GM23338 (cell line): Measurements from ENCODE around the gene NBAS. TPM values are rescaled to one million over a fixed set of nuclear protein-coding genes. Genes with fewer than 3 reads are reported as not detected.

Experiments
- ATAC-seq: fragments of 200-7000 bp; cut with Tn5 transposase; 3 replicates; pipeline ENCODE4 v1.9.1; 2020
- DNase-seq: peaks from one replicate; pipeline ENCODE4 v3.0.0-alpha.2; 2015; ENCODE audit warnings: low spot score
- H2AFZ ChIP-seq: fragments of 200-600 bp; sonication (generic); 2 replicates; pipeline ENCODE4 v1.8.0; 2016; ENCODE audit warnings: antibody characterized with exemption, mild to moderate bottlenecking, moderate library complexity
- H3F3A ChIP-seq: fragments of 200-600 bp; sonication (generic); replicated peaks from 2 replicates; pipeline ENCODE4 v1.8.0; 2017; ENCODE audit warnings: antibody characterized with exemption, mixed run types, low read depth
- H3K27ac ChIP-seq: fragments of 200-600 bp; sonication (generic); 2 replicates; pipeline ENCODE4 v1.6.1; 2016; ENCODE audit warnings: low read depth
- H3K27me3 ChIP-seq: fragments of 200-600 bp; sonication (generic); 2 replicates; pipeline ENCODE4 v1.8.0; 2016; ENCODE audit warnings: mild to moderate bottlenecking, mixed run types, moderate library complexity; ENCODE audit not compliant: insufficient read depth
- H3K36me3 ChIP-seq: fragments of 200-600 bp; sonication (generic); 2 replicates; pipeline ENCODE4 v1.8.0; 2016; ENCODE audit warnings: mild to moderate bottlenecking; ENCODE audit not compliant: insufficient read depth
- H3K4me1 ChIP-seq: fragments of 200-600 bp; sonication (generic); 2 replicates; pipeline ENCODE4 v1.8.0; 2016; ENCODE audit warnings: mild to moderate bottlenecking, moderate library complexity; ENCODE audit not compliant: insufficient read depth
- H3K4me2 ChIP-seq: fragments of 200-600 bp; sonication (generic); 2 replicates; pipeline ENCODE4 v1.7.1; 2017; ENCODE audit warnings: mixed run types
- H3K4me3 ChIP-seq: fragments of 200-600 bp; sonication (generic); 2 replicates; pipeline ENCODE4 v1.6.1; 2016; ENCODE audit warnings: mixed run types
- H3K79me2 ChIP-seq: fragments of 200-600 bp; sonication (generic); replicated peaks from 2 replicates; pipeline ENCODE4 v1.8.0; 2017; ENCODE audit warnings: mild to moderate bottlenecking; ENCODE audit not compliant: insufficient read depth
- H3K9me2 ChIP-seq: fragments of 200-600 bp; sonication (generic); 2 replicates; pipeline ENCODE4 v1.8.0; 2017; ENCODE audit not compliant: insufficient read depth
- H4K20me1 ChIP-seq: fragments of 200-600 bp; sonication (generic); replicated peaks from 2 replicates; pipeline ENCODE4 v1.8.0; 2017; ENCODE audit warnings: mild to moderate bottlenecking; ENCODE audit not compliant: insufficient read depth
- H3K27ac Mint-ChIP-seq: 2 replicates; pipeline ENCODE4 v1.8.0; 2020; ENCODE audit warnings: inconsistent platforms, mild to moderate bottlenecking, moderate library complexity, mixed read lengths
- H3K27me3 Mint-ChIP-seq: 3 replicates; pipeline ENCODE4 v1.8.0; 2022; ENCODE audit warnings: low read depth, mild to moderate bottlenecking, moderate library complexity, mixed read lengths, inconsistent platforms; ENCODE audit not compliant: insufficient read depth, poor library complexity
- H3K36me3 Mint-ChIP-seq: 3 replicates; pipeline ENCODE4 v1.8.0; 2021; ENCODE audit warnings: low read depth, mild to moderate bottlenecking, inconsistent platforms, moderate library complexity, mixed read lengths
- H3K4me1 Mint-ChIP-seq: 3 replicates; pipeline ENCODE4 v1.8.0; 2020; ENCODE audit warnings: mild to moderate bottlenecking, inconsistent platforms, mixed read lengths
- H3K4me3 Mint-ChIP-seq: 3 replicates; pipeline ENCODE4 v1.8.0; 2021; ENCODE audit warnings: moderate library complexity, mild to moderate bottlenecking, inconsistent platforms, mixed read lengths
- H3K9me3 Mint-ChIP-seq: 3 replicates; pipeline ENCODE4 v1.8.0; 2020; ENCODE audit warnings: moderate library complexity, mild to moderate bottlenecking, inconsistent platforms, mixed read lengths
- CTCF ChIP-seq, 2 experiments: fragments of 200-600 bp in 1 of 2; sonication (generic) in 1 of 2; conservative IDR thresholded peaks; 2 replicates each; pipeline versions ENCODE4 v1.5.1 to v1.6.1; 2016 to 2017; ENCODE audit warnings: antibody characterized with exemption in 2 of 2, low read depth in 2 of 2, mild to moderate bottlenecking in 2 of 2, moderate library complexity in 1 of 2
- ETS1 ChIP-seq: IDR thresholded peaks from 2 replicates; pipeline ENCODE4 v1.6.1; 2016; ENCODE audit warnings: antibody characterized with exemption
- EZH2 ChIP-seq: fragments of 200-600 bp; sonication (generic); IDR thresholded peaks from one replicate; pipeline ENCODE4 v1.8.0; 2017; ENCODE audit warnings: antibody characterized with exemption, mild to moderate bottlenecking, low read depth; ENCODE audit not compliant: unreplicated experiment
- JUNB ChIP-seq: IDR thresholded peaks from one replicate; pipeline ENCODE4 v1.6.1; 2016; ENCODE audit warnings: antibody characterized with exemption; ENCODE audit not compliant: unreplicated experiment
- NANOG ChIP-seq: IDR thresholded peaks from 2 replicates; pipeline ENCODE4 v1.6.1; 2016; ENCODE audit warnings: antibody characterized with exemption, borderline replicate concordance
- POLR2AphosphoS5 ChIP-seq: IDR thresholded peaks from 2 replicates; pipeline ENCODE4 v1.6.1; 2016; ENCODE audit warnings: antibody characterized with exemption, low read depth
- REST ChIP-seq: IDR thresholded peaks from one replicate; pipeline ENCODE4 v1.6.1; 2018; ENCODE audit warnings: antibody characterized with exemption; ENCODE audit not compliant: unreplicated experiment
- STAT1 ChIP-seq: IDR thresholded peaks from one replicate; pipeline ENCODE4 v1.6.1; 2016; ENCODE audit warnings: antibody characterized with exemption; ENCODE audit not compliant: unreplicated experiment
- ZNF114 ChIP-seq: fragments of 250-450 bp; sonication (Bioruptor Pico); IDR thresholded peaks from 2 replicates; pipeline ENCODE4 v1.5.0; 2020; ENCODE audit warnings: mild to moderate bottlenecking, moderate library complexity
- ZNF331 ChIP-seq: fragments of 250-450 bp; sonication (Bioruptor Pico); IDR thresholded peaks from 2 replicates; pipeline ENCODE4 v1.5.0; 2020; ENCODE audit warnings: low read depth, mild to moderate bottlenecking, moderate library complexity
- ZNF462 ChIP-seq: fragments of 250-450 bp; sonication (Bioruptor Pico); IDR thresholded peaks from 2 replicates; pipeline ENCODE4 v1.5.0; 2020; ENCODE audit warnings: mild to moderate bottlenecking, moderate library complexity
- polyA plus RNA-seq: library from polyadenylated mRNA; unstranded; fragments of >200 nt; fragmentation: Nextera tagmentation; extraction: Ambion mirVana; gene quantifications from 2 replicates; pipeline ENCODE4 v1.2.1, GENCODE V29; 2016
- total RNA-seq: library from RNA; depleted of rRNA; stranded (reverse); fragments of >200 nt; shearing (Covaris generic); gene quantifications from 2 replicates; pipeline ENCODE4 v1.2.3, GENCODE V29; 2014

NBAS gene
- total and polyA plus RNA-seq, 2 experiments from 2014 or later = 24.8 to 38.9 TPM

- TF ChIP-seq CTCF (conservative IDR thresholded peaks at IDR 0.05; ENCODE audit: low read depth in 2 of 2) = no peak
- TF ChIP-seq STAT1 = no peak
These were observed 152.4 kb downstream of the NBAS start (continued) for GRCh38 chr2:15408759-15409158.

- no peak for ATAC-seq
- H3F3A ChIP-seq = no peaks in the 10 kb centered on the region
- no peaks in the 10 kb centered on the region for H3K27me3 ChIP-seq
- H3K9me2 ChIP-seq = no peaks in the 10 kb centered on the region
- 0 out of 2 replicates have a peak, but pooled peaks cover 4% of the 10 kb centered on the region for H4K20me1 ChIP-seq
- no peak overlapping the region for H2AFZ ChIP-seq
- Mint-ChIP-seq H3K36me3 (no peaks in the 10 kb centered on the region), H3K27me3 (peaks cover 2% of the 10 kb centered on the region), H3K4me3 (no peak overlapping the region), H3K27ac (no peak overlapping the region), H3K9me3 (no peaks in the 10 kb centered on the region), H3K4me1 (peaks cover 4% of the 10 kb centered on the region; the same call in 1 of the 3 replicates)
- no peaks in the 10 kb centered on the region for H3K79me2 ChIP-seq
- no peak overlapping the region for H3K4me2 ChIP-seq
- H3K4me1 ChIP-seq = no peaks in the 10 kb centered on the region
- no peaks in the 10 kb centered on the region for H3K36me3 ChIP-seq
- H3K27ac ChIP-seq = no peak overlapping the region
- no peak overlapping the region for H3K4me3 ChIP-seq
- DNase-seq = no peak
- TF ChIP-seq POLR2AphosphoS5 (no peak), JUNB (no peak), ZNF114 (no peak), ZNF331 (CRISPR knock-in tag) (no peak), NANOG (no peak), ZNF462 (CRISPR knock-in tag) (no peak), ETS1 (no peak), CTCF (conservative IDR thresholded peaks at IDR 0.05; ENCODE audit: low read depth in 2 of 2) (no peak), REST (no peak), EZH2 (no peak)
These were observed 153.5 kb downstream of the NBAS start for GRCh38 chr2:15407666-15408065.
